PC-9 (cell line): ENCODE measurements around the gene SPINK6. TPM values are rescaled to one million over a fixed set of nuclear protein-coding genes. Genes with fewer than 3 reads are reported as not detected.

Experiments
- BruUV-seq: library from RNA; stranded (reverse); fragments of 400-500 nt; replicated peaks from 2 replicates; lab custom pipeline; 2021; lab: Mats Ljungman, UMichigan
- CTCF ChIA-PET: fragments of 300-600 bp; sonication (Branson Sonifier 250); formaldehyde crosslinking; loops from one replicate; lab custom pipeline; 2022; ENCODE audit warnings: antibody characterized with exemption; lab: Charles Lee
- POLR2A ChIA-PET: fragments of 300-600 bp; sonication (Branson Sonifier 250); formaldehyde crosslinking; loops from one replicate; lab custom pipeline; 2022; ENCODE audit warnings: antibody characterized with exemption; ENCODE audit not compliant: unreplicated experiment; lab: Charles Lee
- DNase-seq, 2 experiments: peaks; one replicate each; pipeline versions ENCODE4 v3.0.0 to v3.0.0-alpha.2; 2015 to 2022; ENCODE audit warnings: mixed read lengths in 1 of 2
- H2AFZ ChIP-seq: fragments of 200-600 bp; sonication (generic); 2 replicates; pipeline ENCODE4 v1.8.1; 2017; ENCODE audit warnings: antibody characterized with exemption
- H3F3A ChIP-seq: fragments of 200-600 bp; sonication (generic); 2 replicates; pipeline ENCODE4 v1.8.1; 2017; ENCODE audit warnings: antibody characterized with exemption, mild to moderate bottlenecking, low read depth; ENCODE audit not compliant: insufficient read depth
- H3K27ac ChIP-seq: fragments of 200-600 bp; sonication (generic); 2 replicates; pipeline ENCODE4 v1.6.1; 2016; ENCODE audit warnings: mixed run types
- H3K27me3 ChIP-seq: fragments of 200-600 bp; sonication (generic); 2 replicates; pipeline ENCODE4 v1.6.1; 2016; ENCODE audit warnings: low read depth, mixed run types; ENCODE audit not compliant: insufficient read depth
- H3K36me3 ChIP-seq: fragments of 200-600 bp; sonication (generic); 2 replicates; pipeline ENCODE4 v1.6.1; 2016; ENCODE audit warnings: low read depth, mixed run types
- H3K4me1 ChIP-seq: fragments of 200-600 bp; sonication (generic); replicated peaks from 2 replicates; pipeline ENCODE4 v1.6.1; 2016; ENCODE audit warnings: mixed run types; ENCODE audit not compliant: insufficient read depth
- H3K4me2 ChIP-seq: fragments of 200-600 bp; sonication (generic); 2 replicates; pipeline ENCODE4 v1.6.1; 2017; ENCODE audit warnings: mixed run types
- H3K4me3 ChIP-seq: fragments of 200-600 bp; sonication (generic); 2 replicates; pipeline ENCODE4 v1.6.1; 2016; ENCODE audit warnings: mixed run types
- H3K79me2 ChIP-seq: fragments of 200-600 bp; sonication (generic); 2 replicates; pipeline ENCODE4 v1.6.1; 2017; ENCODE audit warnings: low read depth, mixed run types
- H3K9me2 ChIP-seq: fragments of 200-600 bp; sonication (generic); 2 replicates; pipeline ENCODE4 v1.8.1; 2017; ENCODE audit warnings: mild to moderate bottlenecking; ENCODE audit not compliant: insufficient read depth
- H3K9me3 ChIP-seq: fragments of 200-600 bp; sonication (generic); 2 replicates; pipeline ENCODE4 v1.8.1; 2016; ENCODE audit warnings: low read depth; ENCODE audit not compliant: insufficient read depth
- H4K20me1 ChIP-seq: fragments of 200-600 bp; sonication (generic); 2 replicates; pipeline ENCODE4 v1.8.1; 2017; ENCODE audit not compliant: insufficient read depth
- CTCF ChIP-seq: fragments of 200-600 bp; sonication (generic); conservative IDR thresholded peaks from 2 replicates; pipeline ENCODE4 v1.6.1; 2017; ENCODE audit warnings: mixed run types, antibody characterized with exemption, mild to moderate bottlenecking, moderate library complexity
- EZH2 ChIP-seq: fragments of 200-600 bp; sonication (generic); IDR thresholded peaks from 2 replicates; pipeline ENCODE4 v1.8.0; 2017; ENCODE audit warnings: antibody characterized with exemption, low read depth
- intact Hi-C: fragments of 100-400 bp; cut with micrococcal nuclease; formaldehyde crosslinking; loops from one replicate; pipeline ENCODE4 v1.10.0; 2022; ENCODE audit not compliant: unreplicated experiment
- total RNA-seq: library from RNA; stranded (reverse); gene quantifications from 2 replicates; pipeline ENCODE4 v1.2.3, GENCODE V29; 2021

The SPINK6 gene
- total RNA-seq, 1 experiment from 2014 or later, result not detected

DNA sequence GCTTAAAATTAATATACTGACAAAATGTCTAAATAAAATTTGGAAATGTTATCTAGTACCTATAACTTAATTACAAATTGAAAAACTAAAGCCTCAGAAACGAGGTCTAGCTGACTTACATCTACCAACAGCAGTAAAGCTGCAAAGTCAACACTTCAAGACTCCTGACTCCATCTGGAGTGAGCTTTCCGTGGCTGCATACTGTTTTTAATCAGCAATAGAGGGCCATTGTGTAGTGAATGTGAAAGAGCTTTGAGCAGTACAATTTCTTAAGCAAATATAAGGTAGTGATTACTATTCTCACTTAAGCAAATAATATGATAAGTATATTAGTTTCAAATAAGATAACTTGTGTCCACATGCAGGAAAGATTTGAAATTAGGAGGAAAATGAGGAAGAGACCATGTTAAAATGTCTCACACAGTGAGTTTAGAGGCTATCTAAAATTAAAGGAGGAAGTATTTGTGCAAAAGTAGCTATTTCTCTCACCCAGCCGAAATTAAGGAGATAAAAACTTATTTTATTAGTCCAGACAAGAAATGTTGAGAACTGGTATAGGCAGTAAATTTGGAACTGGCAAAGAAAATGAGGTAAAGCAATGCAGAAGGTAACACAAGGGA lies 6.4 kb downstream of the SPINK6 start:
- no TSS peak for BruUV-seq
- TF ChIP-seq EZH2 (no peak), CTCF (no peak)
- no peak overlapping the region for H3K27ac ChIP-seq
- no peaks in the 10 kb centered on the region for H4K20me1 ChIP-seq
- H3K79me2 ChIP-seq, result no peaks in the 10 kb centered on the region
- no peak overlapping the region for H3K4me3 ChIP-seq
- no peaks in the 10 kb centered on the region for H3K9me3 ChIP-seq
- H3F3A ChIP-seq, result 0 out of 2 replicates have a peak, but pooled peaks cover 8% of the 10 kb centered on the region
- H3K9me2 ChIP-seq, result no peaks in the 10 kb centered on the region
- DNase-seq, result no peak
- H3K27me3 ChIP-seq, result no peaks in the 10 kb centered on the region
- intact Hi-C loops, result no loop called here
- no peak overlapping the region for H3K4me2 ChIP-seq
- CTCF ChIA-PET, result no interaction called here
- H3K36me3 ChIP-seq, result no peaks in the 10 kb centered on the region
- H3K4me1 ChIP-seq, result no peaks in the 10 kb centered on the region
- POLR2A ChIA-PET, result no interaction called here
- H2AFZ ChIP-seq, result no peak overlapping the region

DNA sequence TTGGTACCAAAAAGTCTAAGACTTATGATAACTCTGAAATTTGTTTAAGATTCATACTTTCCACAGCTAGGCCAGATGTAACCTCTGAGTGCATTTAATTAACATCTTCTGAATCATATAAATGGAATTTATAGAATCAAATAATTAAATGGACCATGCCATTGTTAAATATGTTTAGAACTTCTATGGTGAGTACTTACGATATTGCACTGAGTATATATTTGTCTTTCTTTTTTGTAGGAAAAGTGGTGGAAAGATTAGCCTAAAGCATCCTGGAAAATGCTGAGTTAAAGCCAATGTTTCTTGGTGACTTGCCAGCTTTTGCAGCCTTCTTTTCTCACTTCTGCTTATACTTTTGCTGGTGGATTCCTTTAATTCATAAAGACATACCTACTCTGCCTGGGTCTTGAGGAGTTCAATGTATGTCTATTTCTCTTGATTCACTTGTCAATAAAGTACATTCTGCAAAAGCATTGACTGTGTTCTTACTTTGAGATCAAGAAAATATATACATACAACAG lies 11.9 kb downstream of the SPINK6 start:
- CTCF ChIA-PET, result no interaction called here

GRCh38 chr5:148221508-148221907 lies 18.7 kb downstream of the SPINK6 start:
- CTCF ChIA-PET, result no interaction called here
- Histone ChIP-seq H3K36me3 (no peaks in the 10 kb centered on the region), H3K9me2 (no peaks in the 10 kb centered on the region), H3K79me2 (no peaks in the 10 kb centered on the region), H3K9me3 (no peaks in the 10 kb centered on the region), H3K27me3 (no peaks in the 10 kb centered on the region), H3K27ac (no peak overlapping the region), H4K20me1 (no peaks in the 10 kb centered on the region), H3F3A (no peaks in the 10 kb centered on the region), H3K4me3 (no peak overlapping the region), H3K4me1 (no peaks in the 10 kb centered on the region), H2AFZ (no peak overlapping the region; the same call in 1 of the 2 replicates), H3K4me2 (no peak overlapping the region)
- POLR2A ChIA-PET, result interaction anchor here (0.8 kb wide), 1 partner anchor 326 kb away, joined by 10 read pairs; no protein-coding TSS in a partner anchor
- intact Hi-C loops, result no loop called here
- TF ChIP-seq CTCF (no peak), EZH2 (no peak)
- no TSS peak for BruUV-seq
- no peak for DNase-seq

More for the DNA sequence above, 11.9 kb downstream of the SPINK6 start:
- Histone ChIP-seq H4K20me1 (no peaks in the 10 kb centered on the region), H3K4me2 (no peak overlapping the region), H3F3A (no peaks in the 10 kb centered on the region), H3K9me2 (no peaks in the 10 kb centered on the region), H2AFZ (no peak overlapping the region), H3K9me3 (no peaks in the 10 kb centered on the region), H3K4me3 (no peak overlapping the region), H3K79me2 (no peaks in the 10 kb centered on the region), H3K27ac (no peak overlapping the region), H3K36me3 (no peaks in the 10 kb centered on the region), H3K27me3 (no peaks in the 10 kb centered on the region), H3K4me1 (no peaks in the 10 kb centered on the region)
- POLR2A ChIA-PET, result no interaction called here
- TF ChIP-seq CTCF (no peak), EZH2 (no peak)
- no TSS peak for BruUV-seq
- intact Hi-C loops, result no loop called here
- DNase-seq, result no peak
